WTC11 (cell line): ENCODE measurements around the gene LAMTOR1. TPM values are rescaled to one million over a fixed set of nuclear protein-coding genes. Genes with fewer than 3 reads are reported as not detected.

ENCODE experiments used
- ATAC-seq: fragments of 200-7000 bp; cut with Tn5 transposase; 2 replicates; pipeline ENCODE4 v1.10.0; 2021; ENCODE audit warnings: mild to moderate bottlenecking, moderate library complexity
- CTCF ChIA-PET: fragments of 300-600 bp; sonication (Branson Sonifier 250); formaldehyde crosslinking; loops from one replicate; lab custom pipeline; 2021; ENCODE audit warnings: antibody characterized with exemption; lab: Charles Lee
- POLR2A ChIA-PET: fragments of 350-600 bp; sonication (Branson Sonifier 250); formaldehyde crosslinking; loops from one replicate; lab custom pipeline; 2021; ENCODE audit warnings: antibody characterized with exemption; lab: Charles Lee
- DNase-seq: peaks from one replicate; pipeline ENCODE4 v3.0.0; 2021; ENCODE audit warnings: low spot score
- H3K27ac Mint-ChIP-seq: 2 replicates; pipeline ENCODE4 v1.8.0; 2021; ENCODE audit warnings: mixed read lengths
- H3K27me3 Mint-ChIP-seq: 2 replicates; pipeline ENCODE4 v1.8.0; 2021; ENCODE audit warnings: low read depth, mild to moderate bottlenecking, moderate library complexity, mixed read lengths
- H3K36me3 Mint-ChIP-seq: 2 replicates; pipeline ENCODE4 v1.8.0; 2021; ENCODE audit warnings: mixed read lengths
- H3K4me1 Mint-ChIP-seq: 2 replicates; pipeline ENCODE4 v1.8.0; 2022; ENCODE audit warnings: mixed read lengths
- H3K4me3 Mint-ChIP-seq: 2 replicates; pipeline ENCODE4 v1.8.0; 2021; ENCODE audit warnings: mild to moderate bottlenecking, moderate library complexity, mixed read lengths
- H3K9me3 Mint-ChIP-seq: 2 replicates; pipeline ENCODE4 v1.8.0; 2021; ENCODE audit warnings: mixed read lengths
- EMX1 ChIP-seq: fragments of 250-450 bp; sonication (Bioruptor Pico); IDR thresholded peaks from 2 replicates; pipeline ENCODE4 v1.8.0; 2021; ENCODE audit warnings: mild to moderate bottlenecking
- ETV6 ChIP-seq: sonication (generic); formaldehyde crosslinking; IDR thresholded peaks from 2 replicates; pipeline ENCODE4 v1.8.1; 2022; ENCODE audit warnings: mild to moderate bottlenecking, missing genetic modification reagents
- HMGXB4 ChIP-seq: sonication (generic); formaldehyde crosslinking; IDR thresholded peaks from 2 replicates; pipeline ENCODE4 v1.8.1; 2023; ENCODE audit warnings: mild to moderate bottlenecking, moderate library complexity, missing genetic modification reagents
- NR1H2 ChIP-seq: sonication (generic); formaldehyde crosslinking; IDR thresholded peaks from 2 replicates; pipeline ENCODE4 v1.9.0; 2021; ENCODE audit warnings: mild to moderate bottlenecking, moderate library complexity, missing genetic modification reagents
- RELA ChIP-seq: sonication (generic); formaldehyde crosslinking; IDR thresholded peaks from 2 replicates; pipeline ENCODE4 v1.8.1; 2022; ENCODE audit warnings: missing genetic modification reagents, mild to moderate bottlenecking, borderline replicate concordance
- SMAD3 ChIP-seq: sonication (generic); formaldehyde crosslinking; IDR thresholded peaks from 2 replicates; pipeline ENCODE4 v1.8.0; 2022; ENCODE audit warnings: missing genetic modification reagents, mild to moderate bottlenecking, borderline replicate concordance
- TEAD1 ChIP-seq: sonication (generic); formaldehyde crosslinking; IDR thresholded peaks from 2 replicates; pipeline ENCODE4 v1.8.0; 2022; ENCODE audit warnings: mild to moderate bottlenecking, missing genetic modification reagents
- ZNF263 ChIP-seq: sonication (generic); formaldehyde crosslinking; IDR thresholded peaks from 2 replicates; pipeline ENCODE4 v1.8.1; 2022; ENCODE audit warnings: low read depth, mild to moderate bottlenecking, moderate library complexity, missing genetic modification reagents
- ZNF671 ChIP-seq: fragments of 250-450 bp; sonication (Bioruptor Pico); IDR thresholded peaks from 2 replicates; pipeline ENCODE4 v1.8.0; 2021; ENCODE audit warnings: mild to moderate bottlenecking
- total RNA-seq: library from RNA; stranded (reverse); gene quantifications from 3 replicates; pipeline ENCODE4 v1.2.3, GENCODE V29; 2021
- TF ChIP-seq, protein P1 (sequence below): sonication (generic); formaldehyde crosslinking; IDR thresholded peaks from 2 replicates; pipeline ENCODE4 v1.8.1; 2022; ENCODE audit warnings: missing genetic modification reagents, borderline replicate concordance
- TF ChIP-seq, protein P2 (sequence below): sonication (generic); formaldehyde crosslinking; conservative IDR thresholded peaks from 2 replicates; pipeline ENCODE4 v1.8.1; 2023; ENCODE audit warnings: mild to moderate bottlenecking, low read depth, missing genetic modification reagents, moderate library complexity
- TF ChIP-seq, protein P3 (sequence below): sonication (generic); formaldehyde crosslinking; IDR thresholded peaks from 2 replicates; pipeline ENCODE4 v1.8.1; 2022; ENCODE audit warnings: low read depth, missing genetic modification reagents, borderline replicate concordance
- TF ChIP-seq, protein P4 (sequence below): fragments of 250-450 bp; sonication (Bioruptor Pico); IDR thresholded peaks from 2 replicates; pipeline ENCODE4 v1.9.0; 2021; ENCODE audit warnings: mild to moderate bottlenecking

The LAMTOR1 gene
- total RNA-seq, 1 experiment from 2014 or later: 79.4 TPM

- peak overlapping the region; percentile 73 for H3K27ac Mint-ChIP-seq
- CTCF ChIA-PET: interaction anchor here (1.5 to 5.1 kb wide), 2 partner anchors 21 to 46 kb away, joined by 5 to 28 read pairs; no protein-coding TSS in a partner anchor
Measured at GRCh38 chr11:72070491-72070890, 32.6 kb downstream of the LAMTOR1 start.

More at GRCh38 chr11:72070491-72070890, 32.6 kb downstream of the LAMTOR1 start:
- DNase-seq (no peak), ATAC-seq (no peak)
- POLR2A ChIA-PET: interaction anchor here (0.6 kb wide), 1 partner anchor 26 kb away, joined by 3 read pairs; no protein-coding TSS in a partner anchor
- no peaks in the 10 kb centered on the region for H3K9me3 Mint-ChIP-seq
- H3K4me3 Mint-ChIP-seq: no peak overlapping the region
- peaks cover 11% of the 10 kb centered on the region for H3K36me3 Mint-ChIP-seq
- no peaks in the 10 kb centered on the region for H3K27me3 Mint-ChIP-seq
- no peak for TF ChIP-seq ZNF263 (CRISPR knock-in tag)
- no peak for TF ChIP-seq EMX1
- TF ChIP-seq, protein P1, sequence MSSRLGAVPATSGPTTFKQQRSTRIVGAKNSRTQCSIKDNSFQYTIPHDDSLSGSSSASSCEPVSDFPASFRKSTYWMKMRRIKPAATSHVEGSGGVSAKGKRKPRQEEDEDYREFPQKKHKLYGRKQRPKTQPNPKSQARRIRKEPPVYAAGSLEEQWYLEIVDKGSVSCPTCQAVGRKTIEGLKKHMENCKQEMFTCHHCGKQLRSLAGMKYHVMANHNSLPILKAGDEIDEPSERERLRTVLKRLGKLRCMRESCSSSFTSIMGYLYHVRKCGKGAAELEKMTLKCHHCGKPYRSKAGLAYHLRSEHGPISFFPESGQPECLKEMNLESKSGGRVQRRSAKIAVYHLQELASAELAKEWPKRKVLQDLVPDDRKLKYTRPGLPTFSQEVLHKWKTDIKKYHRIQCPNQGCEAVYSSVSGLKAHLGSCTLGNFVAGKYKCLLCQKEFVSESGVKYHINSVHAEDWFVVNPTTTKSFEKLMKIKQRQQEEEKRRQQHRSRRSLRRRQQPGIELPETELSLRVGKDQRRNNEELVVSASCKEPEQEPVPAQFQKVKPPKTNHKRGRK (CRISPR knock-in tag): no peak
- TF ChIP-seq ZNF671: no peak
- TF ChIP-seq RELA: no peak
- no peak for TF ChIP-seq HMGXB4 (CRISPR knock-in tag)
- TF ChIP-seq, protein P2, sequence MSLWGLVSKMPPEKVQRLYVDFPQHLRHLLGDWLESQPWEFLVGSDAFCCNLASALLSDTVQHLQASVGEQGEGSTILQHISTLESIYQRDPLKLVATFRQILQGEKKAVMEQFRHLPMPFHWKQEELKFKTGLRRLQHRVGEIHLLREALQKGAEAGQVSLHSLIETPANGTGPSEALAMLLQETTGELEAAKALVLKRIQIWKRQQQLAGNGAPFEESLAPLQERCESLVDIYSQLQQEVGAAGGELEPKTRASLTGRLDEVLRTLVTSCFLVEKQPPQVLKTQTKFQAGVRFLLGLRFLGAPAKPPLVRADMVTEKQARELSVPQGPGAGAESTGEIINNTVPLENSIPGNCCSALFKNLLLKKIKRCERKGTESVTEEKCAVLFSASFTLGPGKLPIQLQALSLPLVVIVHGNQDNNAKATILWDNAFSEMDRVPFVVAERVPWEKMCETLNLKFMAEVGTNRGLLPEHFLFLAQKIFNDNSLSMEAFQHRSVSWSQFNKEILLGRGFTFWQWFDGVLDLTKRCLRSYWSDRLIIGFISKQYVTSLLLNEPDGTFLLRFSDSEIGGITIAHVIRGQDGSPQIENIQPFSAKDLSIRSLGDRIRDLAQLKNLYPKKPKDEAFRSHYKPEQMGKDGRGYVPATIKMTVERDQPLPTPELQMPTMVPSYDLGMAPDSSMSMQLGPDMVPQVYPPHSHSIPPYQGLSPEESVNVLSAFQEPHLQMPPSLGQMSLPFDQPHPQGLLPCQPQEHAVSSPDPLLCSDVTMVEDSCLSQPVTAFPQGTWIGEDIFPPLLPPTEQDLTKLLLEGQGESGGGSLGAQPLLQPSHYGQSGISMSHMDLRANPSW (CRISPR knock-in tag): no peak
- TF ChIP-seq NR1H2 (CRISPR knock-in tag): no peak
- no peak for TF ChIP-seq TEAD1 (CRISPR knock-in tag)
- no peak for TF ChIP-seq SMAD3 (CRISPR knock-in tag)
- TF ChIP-seq, protein P3, sequence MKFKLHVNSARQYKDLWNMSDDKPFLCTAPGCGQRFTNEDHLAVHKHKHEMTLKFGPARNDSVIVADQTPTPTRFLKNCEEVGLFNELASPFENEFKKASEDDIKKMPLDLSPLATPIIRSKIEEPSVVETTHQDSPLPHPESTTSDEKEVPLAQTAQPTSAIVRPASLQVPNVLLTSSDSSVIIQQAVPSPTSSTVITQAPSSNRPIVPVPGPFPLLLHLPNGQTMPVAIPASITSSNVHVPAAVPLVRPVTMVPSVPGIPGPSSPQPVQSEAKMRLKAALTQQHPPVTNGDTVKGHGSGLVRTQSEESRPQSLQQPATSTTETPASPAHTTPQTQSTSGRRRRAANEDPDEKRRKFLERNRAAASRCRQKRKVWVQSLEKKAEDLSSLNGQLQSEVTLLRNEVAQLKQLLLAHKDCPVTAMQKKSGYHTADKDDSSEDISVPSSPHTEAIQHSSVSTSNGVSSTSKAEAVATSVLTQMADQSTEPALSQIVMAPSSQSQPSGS (CRISPR knock-in tag): no peak
- no peak for TF ChIP-seq ETV6 (CRISPR knock-in tag)
- TF ChIP-seq, protein P4, sequence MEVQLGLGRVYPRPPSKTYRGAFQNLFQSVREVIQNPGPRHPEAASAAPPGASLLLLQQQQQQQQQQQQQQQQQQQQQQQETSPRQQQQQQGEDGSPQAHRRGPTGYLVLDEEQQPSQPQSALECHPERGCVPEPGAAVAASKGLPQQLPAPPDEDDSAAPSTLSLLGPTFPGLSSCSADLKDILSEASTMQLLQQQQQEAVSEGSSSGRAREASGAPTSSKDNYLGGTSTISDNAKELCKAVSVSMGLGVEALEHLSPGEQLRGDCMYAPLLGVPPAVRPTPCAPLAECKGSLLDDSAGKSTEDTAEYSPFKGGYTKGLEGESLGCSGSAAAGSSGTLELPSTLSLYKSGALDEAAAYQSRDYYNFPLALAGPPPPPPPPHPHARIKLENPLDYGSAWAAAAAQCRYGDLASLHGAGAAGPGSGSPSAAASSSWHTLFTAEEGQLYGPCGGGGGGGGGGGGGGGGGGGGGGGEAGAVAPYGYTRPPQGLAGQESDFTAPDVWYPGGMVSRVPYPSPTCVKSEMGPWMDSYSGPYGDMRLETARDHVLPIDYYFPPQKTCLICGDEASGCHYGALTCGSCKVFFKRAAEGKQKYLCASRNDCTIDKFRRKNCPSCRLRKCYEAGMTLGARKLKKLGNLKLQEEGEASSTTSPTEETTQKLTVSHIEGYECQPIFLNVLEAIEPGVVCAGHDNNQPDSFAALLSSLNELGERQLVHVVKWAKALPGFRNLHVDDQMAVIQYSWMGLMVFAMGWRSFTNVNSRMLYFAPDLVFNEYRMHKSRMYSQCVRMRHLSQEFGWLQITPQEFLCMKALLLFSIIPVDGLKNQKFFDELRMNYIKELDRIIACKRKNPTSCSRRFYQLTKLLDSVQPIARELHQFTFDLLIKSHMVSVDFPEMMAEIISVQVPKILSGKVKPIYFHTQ (CRISPR knock-in tag): no peak
- peaks cover 40% of the 10 kb centered on the region for H3K4me1 Mint-ChIP-seq
